K562 (cell line): ENCODE measurements around the gene DYSF. TPM values are rescaled to one million over a fixed set of nuclear protein-coding genes. Genes with fewer than 3 reads are reported as not detected.
A peak's percentile ranks its signal among the peaks of the same experiment; 100 is the strongest.

ENCODE experiments used
- CTCF ChIP-seq, 3 experiments: IDR thresholded peaks in 2 of 3; conservative IDR thresholded peaks in 1 of 3; 2 replicates each; pipeline ENCODE4 v1.5.1; 2011 to 2012; ENCODE audit warnings: low read length in 3 of 3, mild to moderate bottlenecking in 3 of 3, control low read depth in 2 of 3, improper control_type of control experiment in 1 of 3, inconsistent platforms in 1 of 3, low read depth in 1 of 3, mixed read lengths in 1 of 3, moderate library complexity in 1 of 3; ENCODE audit not compliant: insufficient read depth in 2 of 3
- EGR1 ChIP-seq: fragments of 450-650 bp; conservative IDR thresholded peaks from 2 replicates; pipeline ENCODE4 v1.6.1; 2017; ENCODE audit warnings: mild to moderate bottlenecking
- GTF3C2 ChIP-seq: IDR thresholded peaks from 3 replicates; pipeline ENCODE4 v1.6.1; 2011; ENCODE audit warnings: borderline replicate concordance, mild to moderate bottlenecking, moderate library complexity; ENCODE audit not compliant: insufficient read length; ENCODE audit errors: extremely low read depth
- KDM2B ChIP-seq: fragments of 250-450 bp; sonication (Bioruptor Pico); IDR thresholded peaks from 2 replicates; pipeline ENCODE4 v1.8.0; 2021; ENCODE audit warnings: mild to moderate bottlenecking, moderate library complexity
- MTA3 ChIP-seq: fragments of 450-650 bp; formaldehyde crosslinking; IDR thresholded peaks from 2 replicates; pipeline ENCODE4 v1.6.1; 2017; ENCODE audit warnings: mild to moderate bottlenecking, borderline replicate concordance
- PCBP2 ChIP-seq: fragments of 200-400 bp; formaldehyde crosslinking; IDR thresholded peaks from 2 replicates; pipeline ENCODE4 v1.6.1; 2018; ENCODE audit warnings: low read length, low read depth, mild to moderate bottlenecking, moderate library complexity; ENCODE audit not compliant: poor library complexity, severe bottlenecking
- RAD21 ChIP-seq, 2 experiments: fragments of 250-450 bp in 1 of 2; fragments of 450-650 bp in 1 of 2; sonication (Bioruptor Pico) in 1 of 2; formaldehyde crosslinking in 1 of 2; IDR thresholded peaks in 1 of 2; conservative IDR thresholded peaks in 1 of 2; 2 replicates each; pipeline versions ENCODE4 v1.4.0 to v1.8.0; 2020 to 2022; ENCODE audit warnings: mild to moderate bottlenecking in 2 of 2, moderate library complexity in 1 of 2
- STAG1 ChIP-seq: sonication (generic); formaldehyde crosslinking; IDR thresholded peaks from 2 replicates; pipeline ENCODE4 v1.5.0; 2020; ENCODE audit warnings: missing genetic modification reagents, borderline replicate concordance
- ZBTB7A ChIP-seq: IDR thresholded peaks from 2 replicates; pipeline ENCODE4 v1.6.1; 2011; ENCODE audit warnings: low read depth, mild to moderate bottlenecking, low read length, moderate library complexity, borderline replicate concordance; ENCODE audit not compliant: control insufficient read depth
- ZNF217 ChIP-seq: sonication (generic); formaldehyde crosslinking; IDR thresholded peaks from 2 replicates; pipeline ENCODE4 v1.8.0; 2022; ENCODE audit warnings: mild to moderate bottlenecking, missing genetic modification reagents
- polyA plus RNA-seq, 8 experiments: library from polyadenylated mRNA; depleted of rRNA in 4 of 8; stranded (reverse) in 5 of 8; unstranded in 3 of 8; fragments of >200 nt; fragmentation: Nextera tagmentation in 2 of 8; fragmentation: Illumina TruSeq in 1 of 8; extraction: Ambion mirVana in 2 of 8; extraction: Trizol in 1 of 8; gene quantifications; 2 replicates each; pipeline versions ENCODE4 v1.2.1 to v1.2.3, GENCODE V29; 2011 to 2014; ENCODE audit warnings: inconsistent platforms in 1 of 8, missing spikeins in 1 of 8
- total RNA-seq, 7 experiments: library from RNA; depleted of rRNA in 6 of 7; stranded (reverse); fragments of >200 nt in 6 of 7; fragmentation: Illumina TruSeq in 2 of 7; extraction: Trizol in 2 of 7; gene quantifications; 2 replicates each; pipeline versions ENCODE4 v1.2.1 to v1.2.3, GENCODE V29; 2011 to 2021; ENCODE audit warnings: low replicate concordance in 1 of 7
- TF ChIP-seq, protein P1 (sequence below), 2 experiments: fragments of 450-650 bp; formaldehyde crosslinking in 1 of 2; IDR thresholded peaks; 2 replicates each; pipeline versions ENCODE4 v1.4.0 to v1.6.1; 2014 to 2020; ENCODE audit warnings: mild to moderate bottlenecking in 2 of 2, borderline replicate concordance in 1 of 2, low read depth in 1 of 2

Gene DYSF
- total and polyA plus RNA-seq, 9 of the 15 experiments (the other 6 are each of a cell fraction or from before 2014, with no cell fraction given), result 0.01 to 0.80 (median 0.29) TPM

- TF ChIP-seq ZBTB7A (no peak), EGR1 (no peak), KDM2B (CRISPR knock-in tag) (no peak), CTCF (IDR thresholded peaks at IDR 0.05 in 2 of 3, conservative IDR thresholded peaks at IDR 0.05 in 1 of 3; ENCODE audit: insufficient read depth in 2 of 3, low read depth in 1 of 3, low read length in 3 of 3) (peak; percentile 80 to 89 (median 81)), STAG1 (CRISPR knock-in tag) (peak; percentile 74; the same call in 1 of the 2 replicates), PCBP2 (no peak), ZNF217 (no peak), MTA3 (no peak), RAD21 (CRISPR knock-in tag; conservative IDR thresholded peaks at IDR 0.05 in 1 of 2, IDR thresholded peaks at IDR 0.05 in 1 of 2) (peak; percentile 82 to 84), GTF3C2 (no peak)
- TF ChIP-seq, protein P1, sequence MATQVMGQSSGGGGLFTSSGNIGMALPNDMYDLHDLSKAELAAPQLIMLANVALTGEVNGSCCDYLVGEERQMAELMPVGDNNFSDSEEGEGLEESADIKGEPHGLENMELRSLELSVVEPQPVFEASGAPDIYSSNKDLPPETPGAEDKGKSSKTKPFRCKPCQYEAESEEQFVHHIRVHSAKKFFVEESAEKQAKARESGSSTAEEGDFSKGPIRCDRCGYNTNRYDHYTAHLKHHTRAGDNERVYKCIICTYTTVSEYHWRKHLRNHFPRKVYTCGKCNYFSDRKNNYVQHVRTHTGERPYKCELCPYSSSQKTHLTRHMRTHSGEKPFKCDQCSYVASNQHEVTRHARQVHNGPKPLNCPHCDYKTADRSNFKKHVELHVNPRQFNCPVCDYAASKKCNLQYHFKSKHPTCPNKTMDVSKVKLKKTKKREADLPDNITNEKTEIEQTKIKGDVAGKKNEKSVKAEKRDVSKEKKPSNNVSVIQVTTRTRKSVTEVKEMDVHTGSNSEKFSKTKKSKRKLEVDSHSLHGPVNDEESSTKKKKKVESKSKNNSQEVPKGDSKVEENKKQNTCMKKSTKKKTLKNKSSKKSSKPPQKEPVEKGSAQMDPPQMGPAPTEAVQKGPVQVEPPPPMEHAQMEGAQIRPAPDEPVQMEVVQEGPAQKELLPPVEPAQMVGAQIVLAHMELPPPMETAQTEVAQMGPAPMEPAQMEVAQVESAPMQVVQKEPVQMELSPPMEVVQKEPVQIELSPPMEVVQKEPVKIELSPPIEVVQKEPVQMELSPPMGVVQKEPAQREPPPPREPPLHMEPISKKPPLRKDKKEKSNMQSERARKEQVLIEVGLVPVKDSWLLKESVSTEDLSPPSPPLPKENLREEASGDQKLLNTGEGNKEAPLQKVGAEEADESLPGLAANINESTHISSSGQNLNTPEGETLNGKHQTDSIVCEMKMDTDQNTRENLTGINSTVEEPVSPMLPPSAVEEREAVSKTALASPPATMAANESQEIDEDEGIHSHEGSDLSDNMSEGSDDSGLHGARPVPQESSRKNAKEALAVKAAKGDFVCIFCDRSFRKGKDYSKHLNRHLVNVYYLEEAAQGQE (IDR thresholded peaks at IDR 0.05; ENCODE audit: borderline replicate concordance), result peak; percentile 64; the same call in 1 of the 2 replicates
- TF ChIP-seq, protein P1 (CRISPR knock-in tag; IDR thresholded peaks at IDR 0.05; ENCODE audit: low read depth), result no peak
Measured at GRCh38 chr2:71545572-71546274, 92.4 kb downstream of the DYSF start (continued).
